GM03348 (cell line): ENCODE measurements around the gene SLC7A4.
"Not testable (repeated sequence)": the region's sequence is repeated elsewhere in the genome, so short reads cannot be mapped to it uniquely, and the experiment has no call there.

Experiments
- DNase-seq: peaks from one replicate; pipeline ENCODE4 v3.0.0; 2012; ENCODE audit warnings: low spot score

The SLC7A4 gene

GRCh38 chr22:21020802-21021429, 11.4 kb downstream of the SLC7A4 start:
- DNase-seq, result no peak

DNA sequence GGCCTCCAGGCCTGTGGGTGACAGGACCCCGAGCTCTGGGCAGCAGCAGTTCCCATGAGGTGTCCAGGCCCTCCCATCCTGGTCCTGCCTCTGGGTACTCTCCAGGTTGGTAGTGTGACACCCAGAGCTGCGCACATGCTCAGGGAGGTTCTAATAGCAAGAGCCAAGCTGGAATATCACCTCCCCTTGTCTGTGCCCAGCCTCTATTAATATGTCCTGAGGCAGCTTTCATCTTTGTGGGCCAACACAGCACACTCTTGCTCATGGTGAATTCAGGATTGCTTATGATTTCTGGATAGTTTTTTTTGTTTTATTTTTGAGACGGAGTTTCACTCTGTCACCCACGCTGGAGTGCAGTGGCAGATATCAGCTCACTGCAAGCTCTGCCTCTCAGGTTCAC, 14.0 kb downstream of the SLC7A4 start:
- no peak for DNase-seq

GRCh38 chr22:21016644-21017420, 15.5 kb downstream of the SLC7A4 start:
- no peak for DNase-seq

GRCh38 chr22:21015466-21016006, 16.8 kb downstream of the SLC7A4 start:
- no peak for DNase-seq

- DNase-seq, result peak; percentile 52
These were observed 17.5 kb downstream of the SLC7A4 start, which contains the start of gene P2RX6 for GRCh38 chr22:21014726-21015465. P2RX6 (plus strand) TSS chr22:21015165; CDS start chr22:21015175, 10 bp downstream.

GRCh38 chr22:21014202-21014725, 18.1 kb downstream of the SLC7A4 start:
- peak; percentile 97 for DNase-seq

DNA sequence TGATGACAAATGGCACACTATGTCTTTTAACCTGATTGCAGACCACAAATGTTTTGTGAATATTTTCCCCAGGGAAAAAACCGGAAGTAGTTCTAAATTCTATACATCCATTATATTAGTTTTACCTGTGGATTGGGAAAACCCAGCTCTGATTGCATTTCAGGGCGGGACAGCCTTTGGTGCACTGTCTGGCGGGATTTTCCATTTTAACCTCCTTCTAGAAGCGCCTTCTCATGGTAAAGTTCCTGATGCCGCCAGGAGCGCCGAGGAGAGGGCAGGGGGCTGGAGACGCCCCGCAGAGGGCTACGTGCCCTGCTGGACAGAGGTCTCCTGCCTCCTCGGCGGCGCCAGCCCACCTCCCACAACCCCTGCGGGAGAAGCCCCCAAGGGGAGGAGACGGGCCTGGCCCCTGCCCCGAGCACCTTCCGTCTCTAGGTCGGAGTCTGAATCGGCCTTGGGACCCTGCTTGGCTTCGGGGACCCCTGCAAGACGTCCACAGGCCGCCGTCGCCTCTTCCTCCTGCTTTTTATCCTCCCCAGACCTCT, 18.6 kb downstream of the SLC7A4 start:
- no peak for DNase-seq

GRCh38 chr22:21012446-21013407, 19.6 kb downstream of the SLC7A4 start:
- no peak for DNase-seq

GRCh38 chr22:21010426-21011113, 21.8 kb downstream of the SLC7A4 start:
- no peak for DNase-seq

- peak; percentile 37 for DNase-seq
These were observed 22.5 kb downstream of the SLC7A4 start for GRCh38 chr22:21009638-21010425.

GRCh38 chr22:21009208-21009607, 23.2 kb downstream of the SLC7A4 start:
- DNase-seq, result not testable (repeated sequence)

DNA sequence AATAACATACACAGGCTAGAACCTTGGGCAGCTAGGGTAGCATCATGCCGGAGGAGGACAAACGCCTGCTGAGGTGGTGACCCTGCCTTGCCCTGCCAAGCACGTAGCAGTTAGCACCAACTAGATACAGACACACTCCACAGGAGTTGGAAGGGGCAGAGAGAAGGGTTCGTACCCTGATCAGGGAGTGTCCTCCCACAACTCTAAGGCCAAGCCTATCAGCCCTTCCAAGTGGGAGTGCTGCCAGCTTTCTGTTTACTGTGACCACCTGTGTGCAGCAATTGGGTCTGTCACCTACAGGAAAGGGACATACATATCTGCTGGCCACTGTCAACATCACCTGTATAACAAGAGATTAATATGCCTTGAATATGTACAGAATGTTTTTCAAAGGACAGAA, 28.6 kb downstream of the SLC7A4 start:
- no peak for DNase-seq

- DNase-seq, result peak; percentile 97
These were observed 30.6 kb downstream of the SLC7A4 start, which contains the start of gene THAP7 for GRCh38 chr22:21001601-21002325. THAP7 (minus strand) TSS chr22:21002118; CDS start chr22:21001911, 207 bp downstream.

DNA sequence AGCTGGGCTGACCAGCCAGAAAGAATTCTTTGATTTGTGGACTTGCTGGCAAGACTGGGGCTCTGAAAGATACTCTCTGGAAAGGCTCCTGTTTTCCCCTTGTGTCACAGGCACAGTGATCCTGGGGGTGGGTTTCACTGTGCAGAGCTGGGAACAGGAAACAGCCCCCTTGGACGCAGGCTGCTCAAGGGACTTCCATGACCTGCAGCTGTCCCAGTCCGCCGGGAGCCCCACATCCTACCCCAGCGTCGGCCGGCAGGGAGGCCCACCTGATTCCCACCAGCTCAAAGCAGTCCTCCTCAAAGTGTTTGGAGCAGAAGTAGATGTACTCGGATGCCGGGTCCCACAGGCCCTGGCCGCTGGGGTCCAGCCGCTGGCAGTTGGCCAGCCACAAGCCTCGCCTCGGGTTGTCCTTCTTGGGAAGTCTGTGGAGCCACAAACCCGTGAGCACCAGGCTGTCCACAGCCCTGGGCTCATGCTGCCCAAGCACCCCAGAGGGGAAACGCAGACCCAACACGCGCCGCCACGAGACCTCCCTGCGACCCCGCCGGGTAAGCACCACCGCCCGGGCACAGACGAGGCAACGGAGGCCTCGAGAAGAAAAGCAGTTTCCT, 31.3 kb downstream of the SLC7A4 start:
- DNase-seq, result peak; percentile 42

GRCh38 chr22:21000207-21000986, 32.0 kb downstream of the SLC7A4 start:
- no peak for DNase-seq

DNA sequence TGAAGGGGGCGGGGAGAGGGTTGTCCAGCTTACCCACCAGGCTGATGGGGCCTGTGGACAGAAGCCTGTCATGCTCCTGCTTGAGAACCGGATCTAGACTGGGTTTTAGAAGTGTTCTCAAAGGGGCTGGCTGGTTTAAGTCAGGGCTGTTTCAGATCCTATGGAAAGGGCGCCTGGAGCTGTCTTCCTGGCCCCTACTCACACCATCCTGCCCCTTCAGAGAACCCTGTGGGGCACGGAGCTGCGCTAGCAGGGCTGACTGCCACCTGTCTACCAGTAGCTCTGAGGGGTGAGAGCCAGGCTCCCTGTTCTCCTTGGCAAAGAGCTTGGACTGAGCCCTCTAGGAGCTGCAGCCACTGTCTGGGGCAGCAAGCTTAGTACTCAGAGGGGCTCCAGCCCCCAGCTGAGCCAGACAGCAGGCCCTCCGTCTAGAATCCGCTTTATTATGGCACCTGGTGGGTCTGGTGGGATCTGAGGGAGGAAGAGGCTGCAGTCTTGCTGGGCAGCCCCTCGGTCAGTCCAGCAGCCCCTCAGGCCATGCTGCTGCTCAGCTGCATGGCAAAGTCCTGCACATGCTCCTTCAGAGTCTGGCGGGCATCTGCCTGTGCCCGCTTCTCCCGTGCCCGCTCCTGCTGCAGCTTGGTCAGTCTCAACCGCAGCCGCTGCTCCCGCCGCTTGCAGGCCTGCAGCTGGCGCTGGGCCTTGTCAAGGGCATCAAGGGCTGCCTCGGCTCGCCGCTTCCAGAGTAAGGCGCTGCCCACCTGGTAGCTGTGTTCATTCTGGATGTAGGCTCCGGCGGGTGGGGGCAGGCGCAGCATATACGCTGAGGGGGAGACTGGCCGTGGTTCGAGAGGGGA, 32.8 kb downstream of the SLC7A4 start:
- no peak for DNase-seq
